Neural cell (in vitro differentiated cells): ENCODE results near the gene REXO2. TPM values are rescaled to one million over a fixed set of nuclear protein-coding genes. Genes with fewer than 3 reads are reported as not detected.

Experiments
- H2AFZ ChIP-seq: fragments of 200-600, 300-800 bp; sonication (generic), shearing (Covaris generic); 2 replicates; pipeline ENCODE4 v1.6.0; 2014; ENCODE audit warnings: low read depth, mild to moderate bottlenecking, antibody characterized with exemption, low read length, moderate library complexity
- H3F3A ChIP-seq: fragments of 200-600 bp; shearing (Covaris generic); 2 replicates; pipeline ENCODE4 v1.6.1; 2016; ENCODE audit warnings: mild to moderate bottlenecking, moderate library complexity, mixed read lengths, antibody characterized with exemption, low read length; ENCODE audit not compliant: insufficient read depth, poor library complexity, severe bottlenecking
- H3K27ac ChIP-seq: fragments of 200-600, 300-800 bp; sonication (generic), shearing (Covaris generic); 2 replicates; pipeline ENCODE4 v1.5.1; 2014; ENCODE audit warnings: mild to moderate bottlenecking, low read length, moderate library complexity
- H3K27me3 ChIP-seq: fragments of 300-800, 200-600 bp; sonication (generic), shearing (Covaris generic); 2 replicates; pipeline ENCODE4 v1.6.0; 2014; ENCODE audit warnings: mild to moderate bottlenecking, low read depth, low read length, moderate library complexity; ENCODE audit not compliant: insufficient read depth
- H3K36me3 ChIP-seq: fragments of 300-800, 200-600 bp; sonication (generic), shearing (Covaris generic); 2 replicates; pipeline ENCODE4 v1.5.1; 2014; ENCODE audit warnings: mild to moderate bottlenecking, antibody characterized with exemption, low read length, moderate library complexity; ENCODE audit not compliant: insufficient read depth
- H3K4me2 ChIP-seq: fragments of 300-800, 200-600 bp; sonication (generic), shearing (Covaris generic); 2 replicates; pipeline ENCODE4 v1.6.0; 2014; ENCODE audit warnings: mild to moderate bottlenecking, low read length
- H3K4me3 ChIP-seq: fragments of 300-800, 200-600 bp; sonication (generic), shearing (Covaris generic); 2 replicates; pipeline ENCODE4 v1.5.1; 2014; ENCODE audit warnings: mild to moderate bottlenecking, low read length, moderate library complexity
- H3K79me2 ChIP-seq: fragments of 200-600 bp; shearing (Covaris generic); replicated peaks from 2 replicates; pipeline ENCODE4 v1.6.0; 2014; ENCODE audit warnings: mild to moderate bottlenecking, low read length, moderate library complexity; ENCODE audit not compliant: insufficient read depth
- H3K9ac ChIP-seq: fragments of 300-800, 200-600 bp; sonication (generic), shearing (Covaris generic); 2 replicates; pipeline ENCODE4 v1.6.1; 2016; ENCODE audit warnings: mild to moderate bottlenecking, low read length, mixed read lengths
- H3K9me2 ChIP-seq: fragments of 200-600 bp; shearing (Covaris generic); 2 replicates; pipeline ENCODE4 v1.6.1; 2016; ENCODE audit warnings: mild to moderate bottlenecking, low read length, mixed read lengths; ENCODE audit not compliant: insufficient read depth
- H3K9me3 ChIP-seq: fragments of 200-600, 300-800 bp; sonication (generic), shearing (Covaris generic); 2 replicates; pipeline ENCODE4 v1.6.1; 2016; ENCODE audit warnings: mild to moderate bottlenecking, mixed run types, low read length, moderate library complexity, mixed read lengths
- H4K20me1 ChIP-seq: fragments of 200-600 bp; shearing (Covaris generic); 2 replicates; pipeline ENCODE4 v1.6.1; 2016; ENCODE audit warnings: mild to moderate bottlenecking, mixed run types; ENCODE audit not compliant: insufficient read depth
- EP300 ChIP-seq: fragments of 450-650 bp; conservative IDR thresholded peaks from 2 replicates; pipeline ENCODE4 v1.6.1; 2014; ENCODE audit warnings: antibody characterized with exemption, mild to moderate bottlenecking, moderate library complexity; ENCODE audit not compliant: poor library complexity, severe bottlenecking
- EZH2 ChIP-seq: fragments of 200-600, 300-800 bp; shearing (Covaris generic), sonication (generic); IDR thresholded peaks from 2 replicates; pipeline ENCODE4 v1.6.1; 2014; ENCODE audit warnings: antibody characterized with exemption, low read length, borderline replicate concordance, mild to moderate bottlenecking; ENCODE audit not compliant: insufficient read depth, poor library complexity, severe bottlenecking
- MXI1 ChIP-seq: fragments of 450-650 bp; conservative IDR thresholded peaks from 2 replicates; pipeline ENCODE4 v1.6.1; 2014; ENCODE audit warnings: antibody characterized with exemption, mild to moderate bottlenecking; ENCODE audit not compliant: poor library complexity, severe bottlenecking
- POLR2AphosphoS5 ChIP-seq: IDR thresholded peaks from 2 replicates; pipeline ENCODE4 v1.6.1; 2012
- RAD21 ChIP-seq: fragments of 450-650 bp; conservative IDR thresholded peaks from 2 replicates; pipeline ENCODE4 v1.6.1; 2014; ENCODE audit warnings: antibody characterized with exemption, mild to moderate bottlenecking, moderate library complexity
- SMC3 ChIP-seq: fragments of 450-650 bp; conservative IDR thresholded peaks from 2 replicates; pipeline ENCODE4 v1.6.1; 2014; ENCODE audit warnings: antibody characterized with exemption, mild to moderate bottlenecking, moderate library complexity; ENCODE audit not compliant: poor library complexity
- TAF1 ChIP-seq: IDR thresholded peaks from 2 replicates; pipeline ENCODE4 v1.6.1; 2012; ENCODE audit warnings: low read depth
- polyA plus RNA-seq: library from polyadenylated mRNA; depleted of rRNA; stranded (reverse); fragments of >200 nt; gene quantifications from 2 replicates; pipeline ENCODE4 v1.2.3, GENCODE V29; 2014
- TF ChIP-seq, protein P1 (sequence below): IDR thresholded peaks from 2 replicates; pipeline ENCODE4 v1.6.1; 2012; ENCODE audit warnings: borderline replicate concordance
- TF ChIP-seq, protein P2 (sequence below): fragments of 450-650 bp; IDR thresholded peaks from 2 replicates; pipeline ENCODE4 v1.5.1; 2014; ENCODE audit warnings: antibody characterized with exemption, mild to moderate bottlenecking, moderate library complexity; ENCODE audit not compliant: poor library complexity, severe bottlenecking

REXO2 gene
- polyA plus RNA-seq, 1 donor from 2014 or later = 48.8 TPM

DNA sequence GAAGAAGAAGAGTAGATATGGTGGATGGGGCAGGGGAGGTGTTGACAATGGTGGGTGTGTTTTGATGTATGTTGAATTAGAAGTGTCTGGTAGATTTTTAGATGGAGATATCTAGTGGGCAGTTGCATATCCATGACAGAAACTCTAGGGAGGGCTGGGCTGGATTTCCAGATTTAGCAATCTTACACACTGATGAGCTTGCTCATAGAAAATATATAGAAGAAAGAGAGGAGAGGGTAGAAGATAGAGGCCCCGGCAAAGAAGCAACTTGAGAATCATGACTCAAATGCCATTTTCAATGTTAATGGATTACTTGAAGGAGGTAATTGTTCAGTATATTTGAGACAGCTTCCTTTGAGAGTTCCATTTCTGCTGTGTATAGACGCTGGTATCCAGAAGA, 8.2 kb downstream of the REXO2 start:
- H2AFZ ChIP-seq = no peak overlapping the region
- H3K27me3 ChIP-seq = no peaks in the 10 kb centered on the region
- no peaks in the 10 kb centered on the region for H4K20me1 ChIP-seq
- H3K9ac ChIP-seq = no peak overlapping the region
- TF ChIP-seq, protein P1, sequence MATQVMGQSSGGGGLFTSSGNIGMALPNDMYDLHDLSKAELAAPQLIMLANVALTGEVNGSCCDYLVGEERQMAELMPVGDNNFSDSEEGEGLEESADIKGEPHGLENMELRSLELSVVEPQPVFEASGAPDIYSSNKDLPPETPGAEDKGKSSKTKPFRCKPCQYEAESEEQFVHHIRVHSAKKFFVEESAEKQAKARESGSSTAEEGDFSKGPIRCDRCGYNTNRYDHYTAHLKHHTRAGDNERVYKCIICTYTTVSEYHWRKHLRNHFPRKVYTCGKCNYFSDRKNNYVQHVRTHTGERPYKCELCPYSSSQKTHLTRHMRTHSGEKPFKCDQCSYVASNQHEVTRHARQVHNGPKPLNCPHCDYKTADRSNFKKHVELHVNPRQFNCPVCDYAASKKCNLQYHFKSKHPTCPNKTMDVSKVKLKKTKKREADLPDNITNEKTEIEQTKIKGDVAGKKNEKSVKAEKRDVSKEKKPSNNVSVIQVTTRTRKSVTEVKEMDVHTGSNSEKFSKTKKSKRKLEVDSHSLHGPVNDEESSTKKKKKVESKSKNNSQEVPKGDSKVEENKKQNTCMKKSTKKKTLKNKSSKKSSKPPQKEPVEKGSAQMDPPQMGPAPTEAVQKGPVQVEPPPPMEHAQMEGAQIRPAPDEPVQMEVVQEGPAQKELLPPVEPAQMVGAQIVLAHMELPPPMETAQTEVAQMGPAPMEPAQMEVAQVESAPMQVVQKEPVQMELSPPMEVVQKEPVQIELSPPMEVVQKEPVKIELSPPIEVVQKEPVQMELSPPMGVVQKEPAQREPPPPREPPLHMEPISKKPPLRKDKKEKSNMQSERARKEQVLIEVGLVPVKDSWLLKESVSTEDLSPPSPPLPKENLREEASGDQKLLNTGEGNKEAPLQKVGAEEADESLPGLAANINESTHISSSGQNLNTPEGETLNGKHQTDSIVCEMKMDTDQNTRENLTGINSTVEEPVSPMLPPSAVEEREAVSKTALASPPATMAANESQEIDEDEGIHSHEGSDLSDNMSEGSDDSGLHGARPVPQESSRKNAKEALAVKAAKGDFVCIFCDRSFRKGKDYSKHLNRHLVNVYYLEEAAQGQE = no peak
- TF ChIP-seq RAD21 (no peak), EZH2 (no peak), SMC3 (no peak), EP300 (no peak), MXI1 (no peak), TAF1 (no peak), POLR2AphosphoS5 (no peak)
- TF ChIP-seq, protein P2, sequence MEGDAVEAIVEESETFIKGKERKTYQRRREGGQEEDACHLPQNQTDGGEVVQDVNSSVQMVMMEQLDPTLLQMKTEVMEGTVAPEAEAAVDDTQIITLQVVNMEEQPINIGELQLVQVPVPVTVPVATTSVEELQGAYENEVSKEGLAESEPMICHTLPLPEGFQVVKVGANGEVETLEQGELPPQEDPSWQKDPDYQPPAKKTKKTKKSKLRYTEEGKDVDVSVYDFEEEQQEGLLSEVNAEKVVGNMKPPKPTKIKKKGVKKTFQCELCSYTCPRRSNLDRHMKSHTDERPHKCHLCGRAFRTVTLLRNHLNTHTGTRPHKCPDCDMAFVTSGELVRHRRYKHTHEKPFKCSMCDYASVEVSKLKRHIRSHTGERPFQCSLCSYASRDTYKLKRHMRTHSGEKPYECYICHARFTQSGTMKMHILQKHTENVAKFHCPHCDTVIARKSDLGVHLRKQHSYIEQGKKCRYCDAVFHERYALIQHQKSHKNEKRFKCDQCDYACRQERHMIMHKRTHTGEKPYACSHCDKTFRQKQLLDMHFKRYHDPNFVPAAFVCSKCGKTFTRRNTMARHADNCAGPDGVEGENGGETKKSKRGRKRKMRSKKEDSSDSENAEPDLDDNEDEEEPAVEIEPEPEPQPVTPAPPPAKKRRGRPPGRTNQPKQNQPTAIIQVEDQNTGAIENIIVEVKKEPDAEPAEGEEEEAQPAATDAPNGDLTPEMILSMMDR = no peak
- no peaks in the 10 kb centered on the region for H3F3A ChIP-seq
- no peaks in the 10 kb centered on the region for H3K79me2 ChIP-seq
- no peak overlapping the region for H3K27ac ChIP-seq
- H3K4me3 ChIP-seq = no peak overlapping the region
- no peaks in the 10 kb centered on the region for H3K36me3 ChIP-seq
- no peak overlapping the region for H3K4me2 ChIP-seq
- H3K9me3 ChIP-seq = no peaks in the 10 kb centered on the region
- H3K9me2 ChIP-seq = no peaks in the 10 kb centered on the region

DNA sequence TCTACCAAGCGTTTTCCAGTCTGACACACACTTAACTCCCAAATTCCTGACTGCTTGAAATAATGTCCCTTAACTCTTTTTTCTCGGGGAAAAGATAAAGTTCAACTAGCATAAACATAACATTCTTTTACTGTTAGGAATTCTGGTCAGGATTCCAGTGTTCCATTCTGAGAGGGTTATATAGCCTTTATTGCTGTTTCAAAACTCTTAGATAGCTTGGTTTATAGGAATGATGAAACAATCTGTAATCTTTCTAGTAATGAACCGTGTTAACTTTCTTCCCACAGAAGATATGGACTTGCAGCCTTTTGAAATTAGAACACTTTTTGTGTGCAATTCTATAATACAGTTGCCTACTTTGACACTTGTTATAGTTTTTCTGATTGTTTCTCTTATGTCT, 8.6 kb downstream of the REXO2 start:
- Histone ChIP-seq H3K9me2 (no peaks in the 10 kb centered on the region), H3F3A (no peaks in the 10 kb centered on the region), H3K27me3 (no peaks in the 10 kb centered on the region), H3K4me3 (no peak overlapping the region), H3K9me3 (no peaks in the 10 kb centered on the region), H3K27ac (no peak overlapping the region), H3K4me2 (no peak overlapping the region), H3K9ac (no peak overlapping the region), H4K20me1 (no peaks in the 10 kb centered on the region), H3K79me2 (no peaks in the 10 kb centered on the region), H3K36me3 (no peaks in the 10 kb centered on the region), H2AFZ (no peak overlapping the region)
- TF ChIP-seq, protein P2 = no peak
- TF ChIP-seq TAF1 (no peak), POLR2AphosphoS5 (no peak), RAD21 (no peak), MXI1 (no peak), EP300 (no peak), EZH2 (no peak), SMC3 (no peak)
- TF ChIP-seq, protein P1 = no peak
